Stimulated activated naive CD4-positive, alpha-beta T cell treated with Interleukin-2 at 50 U/mL for 16 hours (primary cell): ENCODE data around the gene CDH12.

Source experiments
- DNase-seq: peaks from one replicate; lab custom pipeline; 2025; lab: John Stamatoyannopoulos, UW

Gene CDH12

DNA sequence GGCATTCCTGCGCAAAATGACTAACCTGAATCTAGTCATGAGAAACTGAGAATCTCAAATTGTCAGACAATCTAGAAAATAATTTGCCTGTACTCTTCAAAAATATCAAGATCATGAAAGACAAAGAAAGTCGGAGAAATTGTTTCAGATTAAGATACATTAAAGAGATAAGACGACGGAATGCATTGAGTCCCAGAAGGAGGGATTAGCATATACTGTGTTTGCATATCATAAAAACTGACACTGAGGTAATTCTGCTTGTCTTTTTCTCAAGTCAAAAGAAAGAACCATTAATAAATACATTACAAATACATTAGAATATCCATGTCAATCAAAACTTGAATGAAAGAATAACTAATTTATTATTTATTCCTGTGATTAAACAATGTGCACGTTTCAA, 88.4 kb downstream of the CDH12 start:
- DNase-seq = no peak

DNA sequence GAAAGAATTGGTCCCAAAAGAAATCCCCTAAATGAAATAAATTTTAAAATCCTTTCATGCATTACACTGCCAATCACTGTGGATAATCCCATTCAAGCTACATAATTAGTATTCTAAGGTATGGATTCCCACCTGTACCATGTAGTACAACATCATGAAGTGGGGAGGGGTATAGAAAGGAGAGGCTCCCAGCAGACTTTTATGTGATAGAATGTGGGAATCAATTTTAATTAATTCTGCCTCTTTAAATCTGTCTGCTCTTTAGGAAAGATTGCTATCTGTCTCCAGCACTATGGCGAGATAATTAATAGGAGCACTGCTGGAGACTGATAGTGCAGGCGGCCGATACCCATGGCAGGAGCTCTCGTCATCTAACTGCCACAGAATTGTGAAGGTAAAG, 95.4 kb downstream of the CDH12 start:
- no peak for DNase-seq

GRCh38 chr5:22754155-22754554, 99.0 kb downstream of the CDH12 start:
- no peak for DNase-seq

DNA sequence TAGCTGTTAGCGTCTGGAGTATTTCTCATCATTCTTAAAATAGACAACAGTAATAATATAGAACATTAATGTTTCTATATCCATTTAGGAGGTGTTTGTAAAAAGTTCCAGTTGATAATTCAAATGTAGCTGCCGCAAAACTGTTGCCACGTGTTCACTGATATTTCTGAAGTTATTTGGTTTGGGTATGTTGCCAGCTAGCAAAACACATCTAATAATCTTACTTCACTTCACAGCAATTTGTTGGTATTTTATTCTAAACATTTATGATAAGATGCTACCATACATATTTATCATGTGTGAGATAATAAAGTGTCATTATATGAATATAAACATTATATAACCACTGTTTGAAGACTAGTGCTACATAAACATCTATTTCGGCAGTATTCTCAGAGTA, 101.6 kb downstream of the CDH12 start:
- no peak for DNase-seq

- DNase-seq = no peak
Measured at GRCh38 chr5:22736443-22737003, 116.6 kb downstream of the CDH12 start.

- DNase-seq = no peak
Measured at GRCh38 chr5:22734907-22735306, 118.2 kb downstream of the CDH12 start.

DNA sequence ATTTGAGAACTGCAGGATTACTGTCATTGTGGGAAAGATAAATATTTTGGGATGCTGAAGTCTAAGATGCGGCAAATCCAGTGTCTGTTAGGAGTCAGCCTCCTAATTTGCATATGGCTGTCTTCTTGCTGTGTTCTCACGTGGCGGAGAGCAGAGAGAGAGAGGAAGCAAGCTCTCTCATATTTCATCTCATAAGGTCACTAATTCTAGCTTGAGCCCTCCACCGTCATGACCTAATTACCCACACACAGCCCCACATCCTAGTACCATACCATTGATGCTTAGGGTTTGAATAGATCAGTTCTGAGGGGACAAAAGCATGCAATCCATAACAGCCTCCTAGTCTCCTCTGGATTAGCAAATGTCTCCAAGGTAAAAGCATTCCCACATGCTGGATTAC, 124.5 kb downstream of the CDH12 start:
- no peak for DNase-seq

DNA sequence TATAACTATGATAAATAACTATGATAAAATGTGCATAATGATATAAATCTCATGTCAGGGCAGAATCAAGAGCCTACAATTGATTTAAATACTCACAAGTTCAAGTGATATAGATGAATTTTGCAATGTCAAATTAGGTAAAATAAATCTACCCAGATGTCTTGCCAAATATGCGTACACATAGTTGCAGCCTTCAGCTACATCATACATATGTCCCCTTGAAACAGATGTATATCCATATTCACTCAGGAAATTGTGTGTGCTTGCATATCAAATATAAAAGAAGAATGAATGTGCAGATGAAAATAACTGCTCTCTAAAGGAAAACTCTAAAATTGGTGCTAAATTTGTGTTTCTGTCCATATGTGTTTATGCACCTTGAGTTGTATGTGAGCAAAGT, 130.7 kb downstream of the CDH12 start:
- no peak for DNase-seq

GRCh38 chr5:22722056-22722455, 131.1 kb downstream of the CDH12 start:
- no peak for DNase-seq

DNA sequence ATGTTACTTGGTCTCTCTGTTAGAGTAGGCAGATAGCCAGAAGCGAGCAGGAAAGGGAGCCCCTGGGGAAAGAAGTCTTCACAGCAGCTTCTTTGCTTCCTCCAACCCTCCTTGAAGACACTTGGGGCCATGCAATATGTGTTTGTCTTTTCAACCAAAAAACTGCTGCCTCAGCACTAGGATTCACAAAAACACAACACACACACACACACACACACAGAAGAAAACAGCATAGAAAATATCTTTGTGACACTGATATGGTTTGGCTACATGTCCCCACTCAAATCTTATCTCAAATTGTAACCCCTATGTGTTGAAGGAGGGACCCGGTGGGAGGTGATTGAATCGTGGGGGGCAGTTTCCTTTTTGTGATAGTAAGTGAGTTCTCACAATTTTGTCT, 133.3 kb downstream of the CDH12 start:
- no peak for DNase-seq

DNA sequence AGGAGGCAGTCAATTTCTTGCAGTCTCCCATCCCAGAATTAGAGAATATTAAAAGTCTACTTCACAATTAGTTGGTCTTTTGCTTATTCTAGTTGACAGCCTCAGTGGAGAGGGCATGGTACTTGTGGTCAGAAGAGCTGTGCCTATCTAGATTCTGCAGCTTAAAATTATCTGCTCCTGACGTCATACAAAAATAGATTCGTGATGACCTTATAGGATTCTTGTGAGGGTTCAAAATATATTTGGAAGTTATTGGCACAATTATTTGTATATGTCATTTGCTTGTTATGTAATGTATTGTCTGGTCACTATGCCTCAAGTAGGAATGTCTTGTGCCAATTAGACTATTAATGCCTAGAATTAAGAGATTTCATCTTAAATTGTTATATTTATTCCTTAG, 142.5 kb downstream of the CDH12 start:
- DNase-seq = no peak

DNA sequence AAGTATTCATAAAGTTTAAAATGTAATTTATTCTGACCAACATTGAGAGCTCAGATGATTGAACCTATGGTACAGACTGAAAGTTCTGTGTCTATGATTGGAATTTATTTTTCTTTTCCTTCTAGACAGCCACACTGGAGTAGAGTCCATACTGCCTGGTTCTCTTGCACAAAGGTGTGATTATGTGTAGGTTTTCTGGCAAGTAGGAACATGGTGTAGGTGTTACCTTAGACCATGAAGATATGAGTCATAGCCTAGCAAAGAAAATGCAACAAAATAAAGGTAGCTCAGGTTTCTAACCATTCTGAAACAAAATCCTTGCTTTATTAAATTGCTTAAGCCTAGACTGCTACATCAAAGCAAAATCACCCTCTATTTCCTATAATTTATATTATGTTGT, 143.4 kb downstream of the CDH12 start:
- no peak for DNase-seq

GRCh38 chr5:22708770-22709328, 144.3 kb downstream of the CDH12 start:
- DNase-seq = no peak

DNA sequence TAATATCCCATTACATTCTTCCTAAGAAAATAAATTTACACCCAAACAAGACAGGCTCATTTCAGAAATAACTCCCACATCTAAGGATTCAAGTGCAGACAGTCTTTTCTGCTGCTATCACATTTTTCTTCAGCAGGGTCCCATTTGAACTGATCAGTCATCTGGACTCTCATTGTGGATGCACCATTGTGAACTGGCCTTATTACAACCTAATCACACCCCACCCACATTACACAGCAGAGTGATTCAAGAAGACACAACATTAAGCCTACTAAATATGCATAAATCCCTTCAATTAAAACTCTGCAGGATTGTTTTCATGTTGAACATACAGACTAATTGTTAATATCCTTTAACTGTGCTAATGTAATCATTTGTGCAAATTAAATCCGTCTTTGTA, 146.2 kb downstream of the CDH12 start:
- no peak for DNase-seq

- DNase-seq = no peak
Measured at GRCh38 chr5:22699319-22699718, 153.8 kb downstream of the CDH12 start.

GRCh38 chr5:22693121-22693520, 160.0 kb downstream of the CDH12 start:
- DNase-seq = no peak

DNA sequence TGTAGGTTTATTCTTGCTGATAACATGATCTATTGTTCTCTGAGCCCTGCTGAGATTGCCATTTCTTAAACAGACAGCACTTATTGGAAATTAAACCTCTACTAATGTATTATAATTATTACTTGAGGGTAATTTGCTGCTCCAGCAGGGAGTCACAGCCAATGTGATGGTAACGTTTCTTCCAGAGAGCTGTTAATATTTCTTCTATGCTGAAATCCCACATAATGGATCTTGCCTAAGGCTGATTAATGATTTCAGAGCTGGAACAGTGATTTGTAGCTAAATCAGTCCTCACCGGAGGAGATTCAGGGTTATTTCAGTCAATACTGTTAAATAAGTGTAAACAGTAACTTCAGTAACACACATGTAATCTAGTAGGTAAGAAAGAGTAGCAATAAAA, 170.1 kb downstream of the CDH12 start:
- DNase-seq = no peak

- DNase-seq = no peak
Measured at GRCh38 chr5:22678886-22679285, 174.3 kb downstream of the CDH12 start.

- DNase-seq = no peak
Measured at GRCh38 chr5:22673131-22673530, 180.0 kb downstream of the CDH12 start.

DNA sequence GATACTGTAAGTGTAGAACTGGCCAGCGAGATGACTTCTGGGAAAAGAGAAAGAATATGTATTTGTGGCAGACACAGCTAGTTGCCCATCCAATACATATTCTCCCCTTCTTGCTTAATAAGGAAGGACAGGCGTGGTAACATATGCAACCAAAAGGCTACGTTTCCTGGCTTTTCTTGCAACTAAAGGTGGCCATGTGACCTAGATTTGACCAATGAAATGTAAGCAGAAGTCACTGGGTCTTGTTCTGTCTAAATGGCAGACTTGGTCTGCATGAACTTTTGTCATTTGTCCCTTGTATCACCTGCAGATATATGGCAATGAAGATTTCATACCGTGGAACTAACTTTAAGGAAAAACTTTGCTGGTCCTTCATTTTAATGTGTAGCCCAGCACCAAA, 183.8 kb downstream of the CDH12 start:
- DNase-seq = no peak

GRCh38 chr5:22665801-22666200, 187.3 kb downstream of the CDH12 start:
- DNase-seq = no peak

DNA sequence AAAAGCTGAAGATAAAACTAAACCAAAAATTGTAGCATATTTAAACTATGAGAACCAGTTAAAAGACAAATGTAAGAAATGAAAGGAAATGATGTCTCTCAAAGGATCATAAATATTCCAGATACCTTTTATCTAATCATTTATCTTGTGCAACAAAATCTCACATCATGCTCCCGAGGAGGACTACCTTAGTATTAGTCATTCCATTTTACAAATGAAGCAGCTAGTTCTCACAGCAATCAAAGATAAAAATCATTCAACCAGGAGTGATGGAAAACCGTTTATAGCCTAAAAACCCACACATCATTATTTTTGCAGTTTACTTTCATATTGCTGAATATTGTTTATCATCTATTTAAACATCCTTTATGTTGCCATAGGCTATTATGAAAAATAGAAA, 190.0 kb downstream of the CDH12 start:
- DNase-seq = no peak

- no peak for DNase-seq
Measured at GRCh38 chr5:22662391-22662790, 190.8 kb downstream of the CDH12 start.

- no peak for DNase-seq
Measured at GRCh38 chr5:22651355-22651754, 201.8 kb downstream of the CDH12 start.

DNA sequence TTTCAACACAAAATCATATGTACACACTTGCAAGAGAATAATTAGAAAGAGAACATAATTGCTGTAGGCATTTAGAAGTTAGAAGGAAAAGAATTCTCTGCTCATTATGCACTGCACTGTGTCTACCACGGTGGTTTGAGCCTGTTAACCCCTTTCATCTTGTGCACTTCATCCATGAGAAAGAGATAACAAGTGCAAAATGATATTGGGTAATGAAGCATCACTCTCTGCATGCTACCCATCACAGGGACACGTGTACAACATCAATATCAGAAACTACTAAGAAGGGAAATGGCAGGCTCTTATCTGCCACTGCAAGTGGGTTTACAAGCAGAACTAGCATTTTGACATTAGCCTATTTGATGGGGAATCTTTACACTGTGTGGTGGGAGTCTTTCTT, 202.6 kb downstream of the CDH12 start:
- DNase-seq = no peak
